NCI-H524 (cell line): ENCODE measurements around the gene SLC12A3.

Experiments
- DNase-seq, 2 experiments: peaks; one replicate each; lab custom pipeline; 2025; lab: John Stamatoyannopoulos, UW

Gene SLC12A3

DNA sequence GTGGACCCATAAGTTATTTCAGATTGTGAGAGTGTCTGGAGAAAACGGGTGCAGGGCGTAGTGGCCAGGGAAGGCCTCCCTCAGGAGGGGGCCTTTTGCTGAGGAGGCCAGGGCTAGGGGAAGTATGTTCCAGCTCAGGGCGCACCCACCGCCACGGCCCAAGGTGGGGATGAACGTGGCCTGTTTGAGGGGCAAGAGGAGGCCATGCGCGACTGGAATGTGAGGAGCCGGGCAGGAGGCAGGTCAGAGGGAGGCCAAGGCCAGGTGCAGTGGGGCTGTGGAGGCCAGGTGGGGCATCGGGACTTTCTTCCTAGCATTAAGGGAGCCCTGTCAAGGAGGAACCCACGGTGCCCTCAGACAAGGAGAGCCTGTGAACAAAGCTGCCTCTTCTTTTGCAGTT is 26.7 kb downstream of the SLC12A3 start:
- no peak for DNase-seq

DNA sequence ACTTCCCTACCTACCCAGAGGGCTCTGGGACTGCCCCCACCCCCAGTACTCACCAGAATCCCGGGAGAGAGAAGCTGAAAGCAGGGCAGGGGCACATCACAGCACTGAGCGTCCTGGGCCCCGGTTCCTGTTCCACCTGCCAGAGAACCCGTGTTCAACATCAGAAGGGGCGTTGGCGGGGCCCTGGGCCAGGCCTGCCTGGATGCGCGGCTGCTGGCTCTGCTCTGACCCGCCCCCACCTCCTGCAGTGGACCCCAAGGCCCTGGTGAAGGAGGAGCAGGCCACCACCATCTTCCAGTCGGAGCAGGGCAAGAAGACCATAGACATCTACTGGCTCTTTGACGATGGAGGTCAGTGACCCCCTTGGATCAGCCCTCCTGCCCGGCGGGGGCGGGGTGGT is 27.7 kb downstream of the SLC12A3 start:
- DNase-seq: no peak

DNA sequence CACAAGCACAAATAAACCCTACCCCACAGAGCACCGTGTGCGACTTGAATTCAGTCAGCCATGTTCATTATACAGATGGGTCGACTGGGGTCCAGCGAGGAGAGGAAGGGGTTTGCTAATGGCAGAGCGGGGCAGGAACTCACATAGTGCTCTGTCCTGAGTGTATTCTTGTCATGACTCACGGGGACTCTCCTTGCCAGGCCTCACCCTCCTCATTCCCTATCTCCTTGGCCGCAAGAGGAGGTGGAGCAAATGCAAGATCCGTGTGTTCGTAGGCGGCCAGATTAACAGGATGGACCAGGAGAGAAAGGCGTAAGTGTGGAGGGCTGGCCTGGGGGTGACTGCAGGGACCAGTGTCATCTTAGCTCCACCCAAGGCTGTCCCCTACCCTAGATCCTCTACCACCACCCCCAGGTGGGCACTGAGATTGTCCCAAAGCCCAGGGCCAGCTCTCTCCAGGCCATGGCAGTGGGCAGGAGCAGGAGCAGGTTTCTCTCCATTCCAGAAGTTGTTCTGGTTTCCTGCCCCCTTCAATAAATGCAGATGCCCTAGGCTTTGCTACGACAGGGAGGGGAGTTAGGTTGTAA is 29.4 kb downstream of the SLC12A3 start:
- DNase-seq: no peak

DNA sequence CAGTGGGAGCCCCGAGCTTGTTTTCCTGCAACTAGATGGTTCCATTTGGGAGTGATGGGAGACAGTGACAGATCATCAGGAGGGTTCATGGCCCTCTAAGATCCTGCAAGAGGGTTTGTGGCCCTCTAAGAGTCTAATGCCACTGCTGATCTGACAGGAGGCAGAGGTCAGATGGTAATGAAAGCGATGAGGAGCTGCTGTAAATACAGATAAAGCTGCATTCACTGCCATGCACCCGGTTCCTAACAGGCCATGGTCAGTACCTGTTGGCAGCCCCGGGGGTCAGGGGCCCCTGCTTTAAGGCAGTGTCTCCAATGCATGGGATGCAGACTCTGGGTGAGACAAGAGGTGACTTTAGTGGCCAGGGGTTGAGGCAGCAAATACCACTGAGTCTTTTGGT is 30.8 kb downstream of the SLC12A3 start:
- no peak for DNase-seq

DNA sequence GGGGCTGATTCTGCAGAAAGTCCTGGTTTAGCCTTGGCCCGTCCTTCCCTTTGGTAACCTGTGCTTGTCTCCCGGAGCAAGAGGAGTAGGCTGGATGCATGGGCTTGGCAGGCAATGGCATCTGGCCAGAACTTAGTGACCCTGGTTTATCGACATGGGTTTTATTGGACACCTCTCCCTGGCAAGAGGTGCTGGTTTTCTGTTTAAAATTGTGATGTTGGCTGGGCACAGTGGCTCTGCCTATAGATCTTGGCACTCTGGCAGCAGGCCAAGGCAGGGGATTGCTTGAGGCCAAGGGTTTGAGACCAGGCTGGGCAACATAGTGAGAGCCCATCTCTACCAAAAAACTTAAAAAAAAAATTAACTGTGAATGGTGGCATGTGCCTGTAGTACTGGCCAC is 31.2 kb downstream of the SLC12A3 start:
- no peak for DNase-seq

DNA sequence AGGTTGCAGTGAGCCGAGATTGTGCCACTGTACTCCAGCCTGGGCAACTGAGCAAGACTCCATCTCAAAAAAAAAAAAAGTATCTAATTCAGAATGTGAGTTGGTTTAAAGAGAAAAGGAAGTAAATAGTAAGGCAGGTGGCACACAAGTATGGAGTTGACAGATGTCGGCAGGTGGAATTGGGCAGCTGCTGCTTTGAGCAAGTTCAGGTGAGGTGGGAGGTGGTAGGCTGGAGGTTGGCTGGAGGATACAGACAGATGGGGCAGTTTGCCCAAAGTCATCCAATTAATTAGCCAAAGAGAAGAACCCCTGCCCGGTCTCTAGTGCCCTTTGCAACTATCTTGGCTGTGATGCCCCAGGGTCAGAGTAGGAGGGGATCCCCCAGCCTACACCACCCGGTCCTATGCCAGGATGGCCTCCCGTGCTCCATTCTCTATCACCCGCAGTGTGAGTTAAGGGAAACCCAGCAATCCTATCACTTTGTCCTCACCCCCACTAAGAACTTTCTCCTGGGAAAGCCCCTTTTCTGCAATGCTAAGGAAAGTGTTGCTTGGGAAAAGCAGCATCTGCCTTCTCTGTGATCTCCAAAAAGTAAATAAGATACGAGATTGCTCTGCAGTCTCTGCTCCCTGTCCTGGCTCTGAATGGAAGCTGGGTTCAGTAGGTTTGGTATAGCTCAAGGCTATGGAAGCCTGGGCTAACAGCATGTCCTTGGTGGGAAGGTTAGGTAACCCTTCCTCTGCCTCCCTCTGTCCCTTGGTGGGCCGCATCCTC is 32.2 kb downstream of the SLC12A3 start:
- peak in 1 of 2 experiments; percentile 58 for DNase-seq

DNA sequence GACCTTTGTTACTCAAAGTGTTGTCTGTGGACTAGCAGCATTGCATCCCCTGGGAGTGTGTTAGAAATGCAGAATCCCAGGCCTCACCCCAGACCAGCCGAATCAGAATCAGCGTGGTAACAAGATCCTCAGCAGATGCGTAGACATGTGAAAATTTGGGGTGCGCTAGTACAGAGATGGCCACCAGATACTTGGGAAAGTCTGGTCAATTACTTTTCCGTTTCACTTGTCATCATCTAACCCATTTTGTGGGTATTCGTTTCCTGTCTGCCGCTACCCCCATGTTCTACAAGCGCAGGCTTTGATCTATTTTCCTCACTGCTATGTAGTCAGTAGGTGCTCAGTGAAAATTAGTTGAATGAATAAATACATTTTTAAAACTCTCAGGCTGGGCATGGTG is 33.8 kb downstream of the SLC12A3 start:
- no peak for DNase-seq

DNA sequence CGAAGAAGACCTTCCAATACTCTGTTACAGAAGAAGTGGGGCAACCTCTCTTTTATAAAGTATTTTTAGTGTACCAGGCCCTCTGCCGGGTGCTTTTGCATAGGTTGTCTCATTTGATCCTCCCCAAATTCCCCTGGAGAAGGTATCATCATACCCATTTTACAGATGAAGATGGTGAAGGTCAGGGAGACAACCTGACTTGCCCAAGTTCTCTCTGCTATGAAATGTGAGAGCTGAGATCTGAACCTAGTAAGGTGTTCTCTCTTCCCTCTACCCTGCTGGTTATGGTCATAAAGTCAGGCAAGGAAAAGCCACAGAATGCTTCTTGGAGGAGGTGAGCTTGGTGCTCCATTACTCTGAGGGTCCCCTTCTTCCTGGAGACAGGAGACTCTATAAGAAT is 38.9 kb downstream of the SLC12A3 start:
- no peak for DNase-seq

DNA sequence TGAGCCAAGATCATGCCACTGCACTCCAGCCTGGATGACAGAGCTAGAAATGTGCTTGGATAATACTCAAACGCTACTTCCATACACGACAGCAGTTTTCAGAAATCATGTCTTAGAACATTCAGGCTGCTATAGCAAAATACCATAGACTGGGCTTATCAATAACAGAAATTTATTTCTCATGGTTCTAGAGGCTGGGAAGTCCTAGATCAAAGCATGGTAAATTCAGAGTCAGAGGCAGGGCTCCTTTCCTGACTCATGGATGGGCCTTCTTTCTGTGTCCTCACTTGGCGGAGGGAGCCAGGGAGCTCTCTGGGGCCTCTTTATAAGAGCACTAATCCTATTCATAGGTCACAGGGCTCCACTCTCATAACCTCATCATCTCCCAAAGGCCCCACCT is 42.4 kb downstream of the SLC12A3 start:
- DNase-seq: no peak

DNA sequence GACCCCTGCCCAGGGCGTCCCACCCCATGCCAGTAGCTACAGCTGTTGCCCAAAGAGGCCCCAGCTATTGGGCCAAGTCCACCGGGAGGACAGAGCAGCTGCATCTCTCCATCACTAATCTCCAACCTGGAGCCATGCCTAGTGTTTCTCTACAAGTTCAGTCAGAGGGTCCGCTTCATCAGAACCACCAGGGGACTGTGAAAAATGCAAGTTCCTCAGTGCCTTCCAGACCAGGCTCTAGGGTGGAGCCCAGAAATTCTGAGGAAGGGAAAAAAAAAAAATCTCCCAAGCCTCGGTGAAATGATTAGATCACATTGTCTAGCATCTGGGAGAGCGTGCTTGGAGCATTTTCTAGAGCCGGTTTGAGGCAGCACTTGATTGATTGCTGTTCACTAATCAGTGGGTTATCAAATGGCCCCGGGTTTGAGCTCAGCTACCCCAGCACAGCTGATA is 44.5 kb downstream of the SLC12A3 start:
- no peak for DNase-seq

DNA sequence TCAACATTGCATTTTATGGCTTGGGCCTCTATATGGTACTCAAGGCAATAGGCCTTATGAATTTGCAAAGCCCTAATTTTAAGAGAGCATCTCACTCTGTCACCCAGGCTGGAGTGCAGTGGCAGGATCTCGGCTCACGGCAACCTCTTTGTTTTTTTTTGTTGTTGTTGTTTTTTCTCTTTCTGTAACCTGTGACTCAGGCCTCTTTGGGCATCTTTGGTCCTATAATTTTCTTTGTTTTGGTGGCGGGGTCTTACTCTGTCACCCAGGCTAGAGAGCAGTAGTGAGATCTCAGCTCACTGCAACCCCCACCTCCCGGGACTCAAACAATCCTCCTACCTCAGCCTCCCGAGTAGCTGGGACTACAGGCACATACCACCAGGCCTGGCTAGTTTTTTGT is 45.1 kb downstream of the SLC12A3 start:
- DNase-seq: no peak

DNA sequence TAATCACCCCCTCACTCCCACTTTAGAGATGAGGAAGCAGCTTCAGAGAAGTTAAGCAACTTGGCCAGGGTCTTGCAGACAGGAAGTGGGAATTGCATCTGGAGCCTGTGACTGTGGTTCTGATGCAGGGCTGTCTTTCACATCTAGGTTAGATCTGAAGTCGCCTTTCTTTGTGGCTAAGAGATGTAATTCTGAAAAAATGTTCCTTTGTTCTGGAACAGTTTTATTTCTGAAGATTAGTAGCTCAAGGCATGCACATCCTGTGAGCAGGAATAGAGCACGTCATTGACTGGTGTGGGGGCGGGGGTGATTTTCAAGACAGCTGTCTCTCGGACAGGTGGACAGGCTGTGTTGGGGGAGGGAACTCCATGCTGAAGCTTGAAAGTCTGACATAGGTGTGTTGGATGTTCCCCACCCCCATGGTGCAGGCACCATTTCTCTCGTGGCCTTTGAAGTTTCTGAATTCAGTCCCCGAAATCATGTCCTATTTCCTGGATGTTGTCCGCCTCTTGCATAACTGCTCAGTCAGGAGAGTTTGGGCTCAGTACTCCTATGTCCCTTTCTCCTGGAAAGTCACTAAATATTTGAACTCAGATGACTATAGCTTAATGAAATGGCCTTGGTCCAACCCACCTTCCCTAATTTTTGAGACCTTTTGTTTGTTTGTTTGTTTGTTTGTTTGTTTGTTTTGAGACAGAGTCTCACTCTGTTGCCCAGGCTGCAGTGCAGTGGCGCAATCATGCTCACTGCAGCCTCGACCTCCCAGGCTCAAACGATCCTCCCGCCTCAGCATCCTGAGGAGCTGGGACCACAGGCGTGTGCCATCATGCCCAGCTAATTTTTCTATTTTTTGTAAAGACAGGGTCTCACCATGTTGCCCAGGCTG is 45.9 kb downstream of the SLC12A3 start:
- DNase-seq: no peak

DNA sequence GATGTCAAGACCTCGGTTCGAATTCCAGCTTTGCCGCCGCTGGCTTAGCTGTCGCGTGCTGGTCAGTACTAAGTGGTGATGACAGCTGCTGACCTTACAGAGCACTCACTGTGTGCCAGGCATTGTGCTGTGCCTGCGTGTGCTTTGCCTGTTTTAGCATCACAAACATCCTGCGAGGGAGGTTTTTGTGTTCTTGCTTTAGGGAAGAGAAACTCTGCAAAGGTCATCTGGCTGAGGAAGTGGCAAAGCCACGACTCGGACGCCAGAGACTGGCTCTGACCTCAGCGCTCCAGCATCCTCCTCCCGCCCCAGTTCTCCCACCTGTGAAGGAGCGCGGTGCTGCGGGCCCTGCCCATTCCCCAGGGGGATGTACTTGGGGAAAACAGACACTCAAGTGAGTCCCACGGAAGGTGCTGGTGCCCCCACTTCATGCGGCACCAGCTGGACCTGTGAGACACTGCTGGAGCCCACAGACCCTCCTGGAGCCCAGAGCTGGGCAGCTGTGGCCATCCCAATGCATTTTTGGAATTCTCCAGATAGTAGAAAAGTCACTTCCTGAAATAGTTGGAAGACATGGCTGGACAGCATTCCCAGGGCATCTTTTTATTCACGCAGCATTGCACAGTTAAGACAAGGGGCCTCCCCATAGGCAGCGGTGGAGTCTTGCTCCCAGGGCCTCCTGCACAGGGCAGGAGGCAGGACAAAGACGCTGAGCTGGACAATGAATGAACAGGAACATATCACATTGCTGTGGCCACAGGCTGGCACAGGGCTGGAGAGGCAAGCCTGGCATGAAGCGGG is 47.0 kb downstream of the SLC12A3 start:
- DNase-seq: no peak

DNA sequence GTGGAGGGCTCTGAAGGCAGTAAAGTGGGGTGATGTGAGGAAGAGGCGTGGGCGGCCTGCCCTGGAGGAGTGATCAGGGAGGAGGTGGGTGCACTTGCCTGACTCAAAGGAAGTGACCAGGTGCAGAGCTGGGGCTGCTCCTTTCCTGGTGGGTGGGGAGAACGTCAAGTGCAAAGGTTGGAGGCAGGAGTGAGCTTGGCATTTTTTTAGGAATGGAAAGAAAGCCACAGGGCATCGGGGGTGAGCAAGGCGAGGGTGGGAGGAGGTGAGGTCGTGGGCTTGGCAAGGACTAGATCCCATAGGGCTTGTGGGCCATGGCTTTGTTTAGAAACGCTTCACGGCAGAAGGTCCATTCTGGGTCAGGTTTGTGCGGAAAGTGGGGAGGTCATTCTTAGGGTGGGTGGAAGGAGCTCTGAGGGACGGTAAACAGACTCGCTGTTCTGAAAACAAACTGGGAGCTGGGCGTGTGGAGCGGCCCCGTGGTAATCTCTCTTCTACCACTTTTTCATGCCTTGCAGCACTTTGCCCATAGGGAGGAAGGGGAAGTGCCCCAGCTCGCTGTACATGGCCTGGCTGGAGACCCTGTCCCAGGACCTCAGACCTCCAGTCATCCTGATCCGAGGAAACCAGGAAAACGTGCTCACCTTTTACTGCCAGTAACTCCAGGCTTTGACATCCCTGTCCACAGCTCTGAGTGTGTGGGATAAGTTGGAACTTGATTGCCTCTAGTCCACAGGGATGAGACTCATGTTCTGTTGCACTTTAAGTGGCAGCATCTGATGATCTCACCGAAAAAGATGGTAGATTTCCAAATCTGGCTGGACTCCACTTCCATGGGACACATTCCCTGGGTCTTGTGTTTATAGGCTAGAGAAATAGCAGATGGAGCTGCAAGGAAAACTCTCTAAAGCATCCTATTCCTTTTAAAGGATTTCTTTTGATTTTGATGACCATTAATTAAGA is 48.0 kb downstream of the SLC12A3 start:
- no peak for DNase-seq

DNA sequence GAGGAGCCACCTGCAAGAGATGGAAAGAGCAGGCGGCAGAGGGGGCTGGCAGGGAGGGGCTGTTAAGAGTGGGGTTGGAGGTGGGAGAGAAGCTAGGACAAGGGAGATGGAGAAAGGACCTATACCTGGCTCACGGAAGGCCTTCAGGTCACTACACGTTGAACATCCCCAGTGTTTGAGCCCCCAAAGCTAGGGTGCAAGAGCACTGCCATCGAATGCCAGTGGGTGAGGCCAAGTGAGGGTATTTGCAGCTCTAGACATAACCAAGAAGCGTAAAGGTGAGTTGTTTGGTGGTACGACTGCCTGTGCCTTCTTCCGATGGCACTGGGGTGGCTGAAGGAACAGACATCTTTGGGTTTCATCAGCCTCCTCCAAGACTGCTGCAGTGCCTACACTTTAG is 49.9 kb downstream of the SLC12A3 start:
- no peak for DNase-seq

DNA sequence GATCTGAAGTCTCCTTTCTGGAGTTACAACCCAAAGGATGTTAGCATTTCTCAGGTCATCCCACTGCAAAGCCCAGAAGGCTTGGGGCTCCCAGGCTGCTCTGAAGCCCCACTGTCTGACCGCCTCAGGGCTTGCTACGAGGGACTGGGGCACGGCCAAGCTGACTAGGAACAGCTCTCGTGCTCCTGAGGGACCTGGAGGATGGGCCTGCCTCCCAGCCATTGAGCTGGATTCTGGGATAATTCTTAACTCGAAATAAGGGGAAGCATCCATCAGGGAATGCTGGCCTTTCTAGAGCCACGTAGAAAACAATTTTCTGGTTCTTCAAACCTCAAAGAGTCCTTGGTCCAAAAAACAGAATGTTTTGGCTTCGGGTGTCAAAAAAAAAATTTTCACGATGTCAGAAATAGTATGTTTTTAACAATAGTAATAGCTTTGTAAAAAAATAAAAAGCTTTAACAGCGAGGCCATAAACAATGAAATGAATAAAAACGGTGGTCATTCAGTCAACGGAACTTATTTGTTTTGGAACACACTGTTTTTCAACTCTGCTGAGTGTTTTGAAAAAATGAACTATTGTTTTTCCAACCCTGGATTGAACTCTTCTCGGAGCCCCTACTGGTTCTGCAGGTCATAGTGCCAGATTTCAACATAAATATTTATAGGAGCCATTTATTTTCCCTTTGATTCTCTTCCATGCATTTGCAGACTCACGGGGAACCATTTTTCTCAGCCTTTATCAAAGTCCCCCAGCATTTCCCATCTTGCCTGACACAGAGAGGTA is 50.5 kb downstream of the SLC12A3 start:
- DNase-seq: no peak

DNA sequence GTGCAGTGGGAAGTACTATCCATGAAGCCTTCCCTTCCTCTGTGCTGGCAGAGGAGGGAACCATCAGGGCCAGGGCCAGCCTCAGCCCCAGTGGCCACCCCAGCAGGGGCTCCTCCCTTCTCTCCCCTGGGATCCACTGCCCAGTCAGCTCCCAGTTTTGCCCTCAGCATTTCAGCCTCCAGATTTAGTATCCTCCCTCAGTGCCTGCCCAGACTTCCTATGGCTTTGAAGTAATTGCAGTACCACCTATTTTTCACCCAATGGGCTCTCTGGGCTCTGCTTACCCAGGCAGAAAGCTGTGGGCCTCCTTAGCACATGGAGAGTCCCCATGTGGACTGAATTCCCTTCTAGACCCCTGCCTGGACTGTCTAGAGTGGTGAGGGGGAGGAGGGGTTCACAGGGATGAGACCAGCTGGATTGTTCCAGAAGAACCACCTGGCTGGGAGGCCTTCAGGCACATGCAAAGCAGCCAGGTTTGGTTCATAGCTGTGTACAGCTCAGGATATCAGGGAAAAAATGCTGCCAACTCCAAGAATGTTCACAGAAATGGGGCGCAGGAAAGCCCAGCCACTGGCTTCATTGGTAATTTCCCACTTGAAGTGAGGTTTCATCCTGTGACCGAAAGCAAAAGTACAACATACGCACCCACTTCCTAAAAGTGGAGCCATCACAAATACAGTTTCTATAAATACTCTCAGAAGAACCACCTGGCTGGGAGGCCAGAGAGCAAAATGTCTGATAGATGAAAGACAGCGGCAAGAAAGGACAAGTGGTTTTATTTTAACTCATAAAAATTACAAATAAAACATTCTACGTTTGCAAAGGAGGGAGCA is 51.8 kb downstream of the SLC12A3 start:
- no peak for DNase-seq

DNA sequence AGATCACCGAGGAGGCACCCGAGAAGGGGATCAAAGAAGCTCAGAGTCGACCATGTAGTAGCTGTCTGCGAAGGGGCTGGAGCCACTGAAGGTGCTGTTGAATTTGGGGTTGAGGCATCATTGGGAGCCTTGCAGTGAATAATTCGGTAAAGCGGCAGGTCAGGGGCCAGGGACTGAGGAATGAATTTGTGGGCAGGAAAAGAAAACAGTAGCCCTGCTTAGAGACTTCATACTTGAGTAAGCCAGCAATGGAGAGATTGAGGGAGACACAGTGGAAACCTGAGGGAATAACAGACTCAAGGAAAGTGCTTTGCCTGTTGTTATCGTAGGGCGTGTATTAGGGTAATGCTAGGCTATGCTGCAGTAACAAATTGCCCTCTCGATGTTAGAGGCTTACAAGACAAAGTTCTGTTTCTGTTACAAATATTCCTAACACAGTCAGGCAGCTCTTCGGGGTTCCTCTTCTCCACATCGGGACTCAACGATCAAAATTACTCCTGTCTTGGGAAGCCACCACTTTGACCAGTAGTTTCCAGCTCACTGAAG is 53.5 kb downstream of the SLC12A3 start:
- DNase-seq: no peak
